ENCODE results near the gene LCP2. TPM values are rescaled to one million over a fixed set of nuclear protein-coding genes. Genes with fewer than 3 reads are reported as not detected.

The LCP2 gene
- total and polyA plus RNA-seq, 2 donors (not counting 3 experiments of a cell fraction or from before 2014, with no cell fraction given), result not detected

- Histone ChIP-seq H2AFZ (ENCODE audit: low read depth, low read length) (no peak overlapping the region), H3K79me2 (ENCODE audit: control insufficient read depth, insufficient read depth, low read length) (no peaks in the 10 kb centered on the region), H3K4me1 (ENCODE audit: control insufficient read depth, extremely low read depth, insufficient read depth, low read length) (peaks cover 66% of the 10 kb centered on the region), H3K9me3 (replicated peaks; ENCODE audit: control insufficient read depth, insufficient read depth, low read length) (no peaks in the 10 kb centered on the region), H3K27me3 (ENCODE audit: control insufficient read depth in 2 of 2, insufficient read depth in 2 of 2, low read length in 2 of 2) (no peaks in the 10 kb centered on the region), H3K27ac (ENCODE audit: insufficient read depth, low read depth, low read length) (no peak overlapping the region), H3K9me1 (replicated peaks; ENCODE audit: control insufficient read depth, extremely low read depth, insufficient read depth, low read length) (no peaks in the 10 kb centered on the region), H4K20me1 (replicated peaks; ENCODE audit: control insufficient read depth, extremely low read depth, insufficient read depth, low read length) (no peaks in the 10 kb centered on the region), H3K36me3 (ENCODE audit: control insufficient read depth in 2 of 2, extremely low read depth in 1 of 2, insufficient read depth in 2 of 2, low read length in 2 of 2) (no peaks in the 10 kb centered on the region), H3K4me2 (ENCODE audit: insufficient read depth, low read length) (peak overlapping the region; percentile 14), H3K4me3 (replicated peaks in 1 of 3; ENCODE audit: insufficient read depth in 1 of 3, low read depth in 1 of 3, low read length in 3 of 3) (no peak overlapping the region), H3K9ac (replicated peaks; ENCODE audit: extremely low read depth, insufficient read depth, low read length) (no peak overlapping the region)
- FAIRE-seq, result peak; percentile 43
- CTCF ChIA-PET, result interaction anchor here (0.9 to 6.9 kb wide), 11 partner anchors 12 to 522 kb away, joined by 3 to 140 read pairs (median 4); no protein-coding TSS in a partner anchor
- BruUV-seq (replicated peaks), result no TSS peak
- dilution Hi-C loops (cut with MboI; ENCODE audit: extremely low pct_ligation_motif_present, low sequenced_read_pairs), result no loop called here
- TF ChIP-seq POLR2AphosphoS5 (IDR thresholded peaks at IDR 0.05; ENCODE audit: insufficient read depth, low read depth, low read length) (no peak), GATA2 (IDR thresholded peaks at IDR 0.05; ENCODE audit: insufficient read depth, insufficient read length, low read depth, low read length) (no peak), EZH2 (IDR thresholded peaks at IDR 0.05; ENCODE audit: borderline replicate concordance, low read depth, low read length, severe bottlenecking) (no peak), JUN (IDR thresholded peaks at IDR 0.05; ENCODE audit: borderline replicate concordance, insufficient read depth, insufficient read length, low read depth) (no peak), MYC (IDR thresholded peaks at IDR 0.05; ENCODE audit: low read depth, low read length) (no peak), POLR2A (IDR thresholded peaks at IDR 0.05; ENCODE audit: low read depth, low read length) (no peak), FOS (IDR thresholded peaks at IDR 0.05; ENCODE audit: borderline replicate concordance, insufficient read depth, low read length) (no peak)
- TF ChIP-seq, protein P1, sequence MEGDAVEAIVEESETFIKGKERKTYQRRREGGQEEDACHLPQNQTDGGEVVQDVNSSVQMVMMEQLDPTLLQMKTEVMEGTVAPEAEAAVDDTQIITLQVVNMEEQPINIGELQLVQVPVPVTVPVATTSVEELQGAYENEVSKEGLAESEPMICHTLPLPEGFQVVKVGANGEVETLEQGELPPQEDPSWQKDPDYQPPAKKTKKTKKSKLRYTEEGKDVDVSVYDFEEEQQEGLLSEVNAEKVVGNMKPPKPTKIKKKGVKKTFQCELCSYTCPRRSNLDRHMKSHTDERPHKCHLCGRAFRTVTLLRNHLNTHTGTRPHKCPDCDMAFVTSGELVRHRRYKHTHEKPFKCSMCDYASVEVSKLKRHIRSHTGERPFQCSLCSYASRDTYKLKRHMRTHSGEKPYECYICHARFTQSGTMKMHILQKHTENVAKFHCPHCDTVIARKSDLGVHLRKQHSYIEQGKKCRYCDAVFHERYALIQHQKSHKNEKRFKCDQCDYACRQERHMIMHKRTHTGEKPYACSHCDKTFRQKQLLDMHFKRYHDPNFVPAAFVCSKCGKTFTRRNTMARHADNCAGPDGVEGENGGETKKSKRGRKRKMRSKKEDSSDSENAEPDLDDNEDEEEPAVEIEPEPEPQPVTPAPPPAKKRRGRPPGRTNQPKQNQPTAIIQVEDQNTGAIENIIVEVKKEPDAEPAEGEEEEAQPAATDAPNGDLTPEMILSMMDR (IDR thresholded peaks at IDR 0.05; ENCODE audit: extremely low read depth in 1 of 2, insufficient read depth in 1 of 2, low read depth in 1 of 2, low read length in 2 of 2), result no peak
- TF ChIP-seq, protein P2, sequence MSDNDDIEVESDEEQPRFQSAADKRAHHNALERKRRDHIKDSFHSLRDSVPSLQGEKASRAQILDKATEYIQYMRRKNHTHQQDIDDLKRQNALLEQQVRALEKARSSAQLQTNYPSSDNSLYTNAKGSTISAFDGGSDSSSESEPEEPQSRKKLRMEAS (IDR thresholded peaks at IDR 0.05; ENCODE audit: insufficient read depth, insufficient read length), result no peak
- peak; percentile 53 for DNase-seq (ENCODE audit: low read depth, low spot score)
- intact Hi-C loops (cut with micrococcal nuclease), result loop anchor here (10.0 kb wide), 1 partner anchor 271 kb away; no protein-coding TSS in a partner anchor
- POLR2A ChIA-PET, result no interaction called here
These were observed 74.2 kb downstream of the LCP2 start for GRCh38 chr5:170223360-170223759.

All from endothelial cell of umbilical vein (primary cell).